Measurements from ENCODE around the gene NEK8. TPM values are rescaled to one million over a fixed set of nuclear protein-coding genes. Genes with fewer than 3 reads are reported as not detected.
A peak's percentile ranks its signal among the peaks of the same experiment; 100 is the strongest.

Gene NEK8
- polyA plus RNA-seq, 3 donors, result 2.7 to 9.6 (median 3.1) TPM

DNA sequence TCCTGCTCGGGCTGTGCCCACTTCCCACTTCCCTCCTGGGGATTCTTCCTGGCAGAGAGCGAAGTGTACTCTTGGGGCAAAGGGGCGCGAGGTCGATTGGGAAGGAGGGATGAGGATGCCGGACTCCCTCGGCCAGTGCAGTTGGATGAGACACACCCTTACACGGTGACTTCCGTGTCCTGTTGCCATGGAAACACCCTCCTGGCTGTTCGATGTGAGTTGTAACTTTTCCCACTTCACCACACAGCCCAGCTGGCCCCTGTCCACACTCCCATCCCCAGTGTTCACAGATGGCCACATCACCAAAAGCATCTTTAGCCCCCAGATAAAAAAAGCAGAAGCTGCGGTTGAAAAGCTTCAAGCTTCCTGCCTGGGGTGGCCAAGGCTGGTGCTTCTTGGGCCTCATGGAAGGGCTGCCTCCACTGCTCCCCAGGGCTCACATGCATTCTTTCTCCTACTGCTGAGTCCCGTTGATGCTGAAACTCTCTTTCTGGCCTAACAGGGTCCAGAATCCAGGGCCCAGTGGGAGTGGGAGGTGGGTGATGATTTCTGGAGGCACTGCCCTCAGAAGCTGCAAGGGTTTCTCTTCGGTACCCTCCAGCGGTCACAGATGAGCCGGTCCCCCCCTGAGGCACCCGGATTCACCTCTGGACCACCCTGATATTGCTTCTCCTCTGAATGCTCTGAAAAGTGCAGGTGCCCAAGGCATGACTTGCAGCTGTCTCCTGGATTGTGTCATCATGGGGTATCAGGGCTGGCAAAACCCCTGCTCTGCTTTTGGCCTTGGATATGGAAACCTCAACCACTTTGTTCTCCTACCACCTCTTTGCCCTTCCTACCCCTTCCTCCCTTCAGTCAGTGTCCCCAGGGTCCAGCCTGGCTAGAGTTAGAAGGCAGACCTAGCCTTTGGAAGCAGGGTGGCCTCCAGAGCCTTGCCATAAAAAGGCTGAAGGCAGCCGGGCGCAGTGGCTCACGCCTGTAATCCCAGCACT is 13.1 kb downstream of the NEK8 start:
- TF ChIP-seq, protein P1, sequence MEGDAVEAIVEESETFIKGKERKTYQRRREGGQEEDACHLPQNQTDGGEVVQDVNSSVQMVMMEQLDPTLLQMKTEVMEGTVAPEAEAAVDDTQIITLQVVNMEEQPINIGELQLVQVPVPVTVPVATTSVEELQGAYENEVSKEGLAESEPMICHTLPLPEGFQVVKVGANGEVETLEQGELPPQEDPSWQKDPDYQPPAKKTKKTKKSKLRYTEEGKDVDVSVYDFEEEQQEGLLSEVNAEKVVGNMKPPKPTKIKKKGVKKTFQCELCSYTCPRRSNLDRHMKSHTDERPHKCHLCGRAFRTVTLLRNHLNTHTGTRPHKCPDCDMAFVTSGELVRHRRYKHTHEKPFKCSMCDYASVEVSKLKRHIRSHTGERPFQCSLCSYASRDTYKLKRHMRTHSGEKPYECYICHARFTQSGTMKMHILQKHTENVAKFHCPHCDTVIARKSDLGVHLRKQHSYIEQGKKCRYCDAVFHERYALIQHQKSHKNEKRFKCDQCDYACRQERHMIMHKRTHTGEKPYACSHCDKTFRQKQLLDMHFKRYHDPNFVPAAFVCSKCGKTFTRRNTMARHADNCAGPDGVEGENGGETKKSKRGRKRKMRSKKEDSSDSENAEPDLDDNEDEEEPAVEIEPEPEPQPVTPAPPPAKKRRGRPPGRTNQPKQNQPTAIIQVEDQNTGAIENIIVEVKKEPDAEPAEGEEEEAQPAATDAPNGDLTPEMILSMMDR (IDR thresholded peaks at IDR 0.05), result no peak
- H3K27ac Mint-ChIP-seq, result peak overlapping the region in 5 of 7 donors; percentile 21 to 77 (median 48)

More for the DNA sequence above, 13.1 kb downstream of the NEK8 start:
- intact Hi-C loops (cut with micrococcal nuclease), result loop anchor here (1.0 to 10.0 kb wide), 3 partner anchors 11 to 213 kb away; partner anchors contain the start of genes PHF12 (in 1 of the 2) and TLCD1 (in 1 of the 2)
- Mint-ChIP-seq H3K27me3 (ENCODE audit: low read depth in 3 of 3) (peaks cover 12 to 32% (median 29%) of the 10 kb centered on the region in 3 donors), H3K9me3 (peaks cover 0 to 8% (median 0%) of the 10 kb centered on the region in 7 donors), H3K4me1 (peaks cover 34% of the 10 kb centered on the region), H3K36me3 (peaks cover 10 to 14% of the 10 kb centered on the region in 2 donors), H3K4me3 (peak overlapping the region in 1 of 2 donors; percentile 46)
- Histone ChIP-seq H3K36me3 (replicated peaks in 1 of 2; ENCODE audit: control insufficient read depth in 1 of 2, insufficient read depth in 2 of 2, low read length in 2 of 2) (no peaks in the 10 kb centered on the region), H3K4me1 (ENCODE audit: control insufficient read depth in 1 of 2, insufficient read depth in 2 of 2, low read length in 2 of 2) (peaks cover 49 to 51% of the 10 kb centered on the region in 2 donors), H3K27ac (ENCODE audit: low read depth in 1 of 2, low read length in 2 of 2) (peak overlapping the region in 1 of 2 donors; percentile 21), H3K27me3 (ENCODE audit: control insufficient read depth in 2 of 2, insufficient read depth in 2 of 2, low read length in 2 of 2) (peaks cover 4 to 15% of the 10 kb centered on the region in 2 donors), H2AFZ (ENCODE audit: insufficient read depth, low read depth, low read length, poor library complexity, severe bottlenecking) (no peak overlapping the region), H3K9ac (ENCODE audit: insufficient read depth, low read length, poor library complexity, severe bottlenecking) (no peak overlapping the region), H3K79me2 (ENCODE audit: insufficient read depth, low read length) (no peaks in the 10 kb centered on the region), H3K4me3 (replicated peaks in 1 of 3; ENCODE audit: low read depth in 2 of 3, low read length in 3 of 3) (peak overlapping the region in 1 of 3 experiments; percentile 30), H3K4me2 (replicated peaks; ENCODE audit: extremely low read depth, low read length, poor library complexity, severe bottlenecking) (peak overlapping the region; percentile 38), H4K20me1 (ENCODE audit: insufficient read depth, low read length) (peaks cover 13% of the 10 kb centered on the region), H3K9me3 (replicated peaks in 1 of 2; ENCODE audit: control insufficient read depth in 1 of 2, insufficient read depth in 1 of 2, low read length in 2 of 2) (no peaks in the 10 kb centered on the region)
- peak; percentile 61 to 87 (median 69) for DNase-seq
- WGBS (ENCODE audit: insufficient coverage), result 0% methylated on average over 6 of the region's 19 CpGs
